Stomach (tissue), 4 donors: ENCODE measurements around the gene SPRY1.

Experiments
- EP300 ChIP-seq: sonication (generic); formaldehyde crosslinking; IDR thresholded peaks from one replicate; pipeline ENCODE4 v1.6.1; 2017; ENCODE audit warnings: antibody characterized with exemption
- POLR2A ChIP-seq, 4 donors: fragments of 450-650 bp; IDR thresholded peaks; one replicate each; pipeline ENCODE4 v1.6.1; 2016; ENCODE audit warnings: antibody characterized with exemption in 4 of 4, control low read depth in 2 of 4, mild to moderate bottlenecking in 1 of 4, moderate library complexity in 1 of 4
- POLR2AphosphoS5 ChIP-seq, 3 donors: sonication (generic); formaldehyde crosslinking; IDR thresholded peaks; one replicate each; pipeline ENCODE4 v1.6.1; 2016; ENCODE audit warnings: antibody characterized with exemption in 3 of 3
- TF ChIP-seq, protein P1 (sequence below), 7 experiments: fragments of 450-650 bp in 4 of 7; fragments of 200-600 bp in 3 of 7; sonication (generic) in 3 of 7; IDR thresholded peaks; one replicate each; pipeline ENCODE4 v1.5.1; 2016 to 2019; ENCODE audit warnings: antibody characterized with exemption in 7 of 7, control low read depth in 2 of 7, mild to moderate bottlenecking in 1 of 7

DNA sequence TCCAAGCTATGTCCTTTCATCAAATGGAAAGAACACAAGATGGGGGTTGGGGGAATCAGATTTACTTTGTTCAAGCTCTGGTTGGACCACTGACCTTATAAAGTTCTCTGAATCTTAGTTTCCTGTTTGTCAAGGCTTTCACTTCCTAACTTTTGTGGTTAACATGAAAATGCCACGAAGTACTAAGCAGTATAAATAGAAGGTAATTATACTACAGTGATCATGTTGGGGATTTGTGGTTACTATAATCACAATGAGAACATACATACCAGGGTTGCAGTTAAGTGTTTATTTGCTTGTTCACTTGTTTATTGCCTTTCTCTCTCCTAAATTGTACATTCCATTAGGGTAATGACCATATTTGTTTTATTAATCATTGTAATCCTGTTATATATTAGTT, 53.2 kb downstream of the SPRY1 start:
- TF ChIP-seq, protein P1, sequence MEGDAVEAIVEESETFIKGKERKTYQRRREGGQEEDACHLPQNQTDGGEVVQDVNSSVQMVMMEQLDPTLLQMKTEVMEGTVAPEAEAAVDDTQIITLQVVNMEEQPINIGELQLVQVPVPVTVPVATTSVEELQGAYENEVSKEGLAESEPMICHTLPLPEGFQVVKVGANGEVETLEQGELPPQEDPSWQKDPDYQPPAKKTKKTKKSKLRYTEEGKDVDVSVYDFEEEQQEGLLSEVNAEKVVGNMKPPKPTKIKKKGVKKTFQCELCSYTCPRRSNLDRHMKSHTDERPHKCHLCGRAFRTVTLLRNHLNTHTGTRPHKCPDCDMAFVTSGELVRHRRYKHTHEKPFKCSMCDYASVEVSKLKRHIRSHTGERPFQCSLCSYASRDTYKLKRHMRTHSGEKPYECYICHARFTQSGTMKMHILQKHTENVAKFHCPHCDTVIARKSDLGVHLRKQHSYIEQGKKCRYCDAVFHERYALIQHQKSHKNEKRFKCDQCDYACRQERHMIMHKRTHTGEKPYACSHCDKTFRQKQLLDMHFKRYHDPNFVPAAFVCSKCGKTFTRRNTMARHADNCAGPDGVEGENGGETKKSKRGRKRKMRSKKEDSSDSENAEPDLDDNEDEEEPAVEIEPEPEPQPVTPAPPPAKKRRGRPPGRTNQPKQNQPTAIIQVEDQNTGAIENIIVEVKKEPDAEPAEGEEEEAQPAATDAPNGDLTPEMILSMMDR (IDR thresholded peaks at IDR 0.05) = no peak
- TF ChIP-seq POLR2A (IDR thresholded peaks at IDR 0.05) (no peak), EP300 (no peak), POLR2AphosphoS5 (IDR thresholded peaks at IDR 0.05) (no peak)
